ENCODE results near the gene PPDPF. TPM values are rescaled to one million over a fixed set of nuclear protein-coding genes. Genes with fewer than 3 reads are reported as not detected.
"Not testable (repeated sequence)": the region's sequence is repeated elsewhere in the genome, so short reads cannot be mapped to it uniquely, and the experiment has no call there.

PPDPF gene
- total RNA-seq, 4 donors from 2014 or later, result 122 to 426 (median 348) TPM

DNA sequence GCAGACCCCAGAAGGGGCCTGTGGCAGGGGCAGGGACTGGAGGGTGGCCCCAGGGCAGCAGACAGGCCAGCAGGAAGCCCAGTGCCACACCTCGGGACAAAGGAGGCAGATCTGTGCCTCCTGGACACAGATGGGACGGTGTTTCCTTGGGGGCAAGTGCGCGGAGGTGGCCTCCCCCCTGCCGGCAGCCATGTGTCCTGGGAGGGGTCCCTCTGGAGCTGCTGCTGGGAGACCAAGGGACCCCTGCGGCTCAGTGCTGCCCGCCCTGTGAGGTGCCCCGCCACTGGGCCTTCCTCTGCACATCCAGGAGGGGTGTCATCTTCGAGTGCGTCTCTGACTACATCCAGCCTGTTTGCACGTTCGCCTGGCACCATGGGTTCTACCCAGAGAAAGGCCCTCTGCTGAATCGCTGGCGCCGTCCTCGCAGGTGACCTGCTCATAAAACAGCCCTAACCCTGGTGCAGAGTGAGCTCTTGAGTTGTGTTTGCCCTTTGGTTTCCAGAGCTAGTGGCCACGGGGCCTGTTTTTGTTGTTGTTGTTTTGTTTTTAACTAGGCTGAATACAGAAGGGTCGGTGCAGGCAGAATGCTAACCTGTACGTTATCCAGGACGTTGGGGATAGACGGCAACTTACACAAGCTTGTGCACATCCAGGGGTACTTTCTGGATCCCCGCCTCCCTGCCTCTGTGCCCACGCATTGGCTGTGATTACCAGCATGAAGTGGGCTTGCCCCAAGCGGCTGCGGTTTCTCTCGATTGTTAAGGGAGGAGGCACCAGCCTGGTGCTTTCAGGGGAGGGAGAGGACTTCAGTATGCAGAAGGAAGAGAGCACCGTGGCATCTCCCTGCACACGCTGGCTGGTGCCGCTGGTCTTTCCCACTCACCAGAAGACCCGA, 46.8 kb upstream of the PPDPF start:
- 30 to 33% methylated on average over 26 to 30 of the region's 30 CpGs for WGBS, 2 donors
- intact Hi-C loops (cut with DNase I; ENCODE audit: low total_unique reads), result no loop called here
- TF ChIP-seq POLR2A (IDR thresholded peaks at IDR 0.05), result no peak
- TF ChIP-seq, protein P1, sequence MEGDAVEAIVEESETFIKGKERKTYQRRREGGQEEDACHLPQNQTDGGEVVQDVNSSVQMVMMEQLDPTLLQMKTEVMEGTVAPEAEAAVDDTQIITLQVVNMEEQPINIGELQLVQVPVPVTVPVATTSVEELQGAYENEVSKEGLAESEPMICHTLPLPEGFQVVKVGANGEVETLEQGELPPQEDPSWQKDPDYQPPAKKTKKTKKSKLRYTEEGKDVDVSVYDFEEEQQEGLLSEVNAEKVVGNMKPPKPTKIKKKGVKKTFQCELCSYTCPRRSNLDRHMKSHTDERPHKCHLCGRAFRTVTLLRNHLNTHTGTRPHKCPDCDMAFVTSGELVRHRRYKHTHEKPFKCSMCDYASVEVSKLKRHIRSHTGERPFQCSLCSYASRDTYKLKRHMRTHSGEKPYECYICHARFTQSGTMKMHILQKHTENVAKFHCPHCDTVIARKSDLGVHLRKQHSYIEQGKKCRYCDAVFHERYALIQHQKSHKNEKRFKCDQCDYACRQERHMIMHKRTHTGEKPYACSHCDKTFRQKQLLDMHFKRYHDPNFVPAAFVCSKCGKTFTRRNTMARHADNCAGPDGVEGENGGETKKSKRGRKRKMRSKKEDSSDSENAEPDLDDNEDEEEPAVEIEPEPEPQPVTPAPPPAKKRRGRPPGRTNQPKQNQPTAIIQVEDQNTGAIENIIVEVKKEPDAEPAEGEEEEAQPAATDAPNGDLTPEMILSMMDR (IDR thresholded peaks at IDR 0.05), result no peak
- H3K4me3 ChIP-seq (ENCODE audit: low read depth, poor library complexity, severe bottlenecking), result no peak overlapping the region
- DNase-seq (ENCODE audit: low spot score in 2 of 2), result no peak

DNA sequence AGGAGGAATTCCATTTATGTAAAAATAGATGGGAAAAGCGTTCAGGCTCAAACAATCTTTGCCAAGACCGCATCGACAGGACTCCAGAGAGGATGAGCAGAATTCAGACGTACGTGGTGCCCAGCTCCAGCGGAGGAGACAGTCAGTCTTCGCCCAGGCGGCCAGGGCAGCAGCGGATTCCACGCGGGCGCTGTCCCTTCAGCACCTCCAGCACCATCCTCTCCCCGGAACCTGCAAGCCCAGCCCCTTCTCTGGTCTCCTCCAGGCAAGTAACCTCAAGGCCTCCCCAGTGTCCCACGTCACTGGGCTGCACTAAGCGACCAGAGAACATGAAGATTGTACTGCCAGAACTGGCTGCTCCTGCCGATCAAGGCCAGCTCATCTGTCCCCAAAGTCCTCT, 45.4 kb upstream of the PPDPF start:
- no peak for TF ChIP-seq POLR2A (IDR thresholded peaks at IDR 0.05)
- TF ChIP-seq, protein P1 (IDR thresholded peaks at IDR 0.05), result no peak
- intact Hi-C loops (cut with DNase I; ENCODE audit: low total_unique reads), result no loop called here
- 10 to 12% methylated on average over 15 of the region's 16 CpGs for WGBS, 2 donors
- H3K4me3 ChIP-seq (ENCODE audit: low read depth, poor library complexity, severe bottlenecking), result no peak overlapping the region
- no peak for DNase-seq (ENCODE audit: low spot score in 2 of 2)

DNA sequence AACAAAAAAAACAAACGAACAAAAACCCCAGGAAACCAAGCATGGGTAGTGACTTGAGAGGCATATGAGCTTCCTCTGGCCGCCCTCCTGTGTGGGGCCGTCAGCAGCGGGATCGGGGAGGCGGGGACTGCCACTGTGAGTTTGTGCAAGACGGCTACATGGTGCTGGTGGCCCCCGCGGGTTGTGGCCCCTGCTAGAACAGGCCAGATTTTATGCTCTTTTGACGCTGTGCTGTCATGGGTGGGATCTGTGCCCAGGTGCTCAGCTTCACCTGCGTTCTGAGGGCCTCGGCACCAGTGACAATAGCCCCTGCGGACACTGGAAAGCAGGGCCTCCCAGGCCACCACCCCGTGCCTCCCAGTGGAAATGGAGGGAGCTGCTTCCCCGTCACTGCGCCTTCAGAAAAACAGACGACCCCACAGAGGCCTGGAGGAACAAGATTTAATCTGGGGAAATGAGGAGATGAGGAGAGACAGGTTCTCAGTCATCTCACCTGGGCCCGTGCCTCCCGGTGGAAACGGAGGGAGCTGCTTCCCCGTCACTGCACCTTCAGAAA, 43.4 kb upstream of the PPDPF start:
- intact Hi-C loops (cut with DNase I; ENCODE audit: low total_unique reads), result no loop called here
- 35 to 37% methylated on average over 20 to 21 of the region's 21 CpGs for WGBS, 2 donors
- no peak overlapping the region for H3K4me3 ChIP-seq (ENCODE audit: low read depth, poor library complexity, severe bottlenecking)
- no peak for DNase-seq (ENCODE audit: low spot score in 2 of 2)
- TF ChIP-seq, protein P1 (IDR thresholded peaks at IDR 0.05), result no peak
- no peak for TF ChIP-seq POLR2A (IDR thresholded peaks at IDR 0.05)

DNA sequence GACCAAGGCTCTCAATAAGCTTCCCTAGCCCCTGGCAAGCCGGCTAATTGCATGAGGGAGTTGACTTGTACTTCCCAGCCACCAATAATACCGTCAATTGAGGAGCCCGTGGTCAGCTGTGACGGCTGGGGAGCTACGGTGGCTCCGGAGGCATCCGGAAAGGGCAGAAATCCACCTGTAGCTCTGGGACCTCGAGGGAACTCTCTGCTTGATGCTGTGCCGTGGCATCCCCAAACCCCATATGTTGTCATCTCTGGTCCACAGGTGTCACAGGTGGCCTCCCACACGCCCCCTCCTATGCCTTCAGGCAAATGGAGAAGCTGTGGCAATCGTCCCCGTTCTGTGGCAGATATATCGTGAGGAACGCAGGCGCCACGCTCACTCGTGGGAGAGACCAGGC, 42.6 kb upstream of the PPDPF start:
- 50% methylated on average over 17 of the region's 17 CpGs for WGBS, 2 donors
- no peak for DNase-seq (ENCODE audit: low spot score in 2 of 2)
- no peak overlapping the region for H3K4me3 ChIP-seq (ENCODE audit: low read depth, poor library complexity, severe bottlenecking)
- TF ChIP-seq POLR2A (IDR thresholded peaks at IDR 0.05), result no peak
- TF ChIP-seq, protein P1 (IDR thresholded peaks at IDR 0.05), result no peak
- intact Hi-C loops (cut with DNase I; ENCODE audit: low total_unique reads), result no loop called here

DNA sequence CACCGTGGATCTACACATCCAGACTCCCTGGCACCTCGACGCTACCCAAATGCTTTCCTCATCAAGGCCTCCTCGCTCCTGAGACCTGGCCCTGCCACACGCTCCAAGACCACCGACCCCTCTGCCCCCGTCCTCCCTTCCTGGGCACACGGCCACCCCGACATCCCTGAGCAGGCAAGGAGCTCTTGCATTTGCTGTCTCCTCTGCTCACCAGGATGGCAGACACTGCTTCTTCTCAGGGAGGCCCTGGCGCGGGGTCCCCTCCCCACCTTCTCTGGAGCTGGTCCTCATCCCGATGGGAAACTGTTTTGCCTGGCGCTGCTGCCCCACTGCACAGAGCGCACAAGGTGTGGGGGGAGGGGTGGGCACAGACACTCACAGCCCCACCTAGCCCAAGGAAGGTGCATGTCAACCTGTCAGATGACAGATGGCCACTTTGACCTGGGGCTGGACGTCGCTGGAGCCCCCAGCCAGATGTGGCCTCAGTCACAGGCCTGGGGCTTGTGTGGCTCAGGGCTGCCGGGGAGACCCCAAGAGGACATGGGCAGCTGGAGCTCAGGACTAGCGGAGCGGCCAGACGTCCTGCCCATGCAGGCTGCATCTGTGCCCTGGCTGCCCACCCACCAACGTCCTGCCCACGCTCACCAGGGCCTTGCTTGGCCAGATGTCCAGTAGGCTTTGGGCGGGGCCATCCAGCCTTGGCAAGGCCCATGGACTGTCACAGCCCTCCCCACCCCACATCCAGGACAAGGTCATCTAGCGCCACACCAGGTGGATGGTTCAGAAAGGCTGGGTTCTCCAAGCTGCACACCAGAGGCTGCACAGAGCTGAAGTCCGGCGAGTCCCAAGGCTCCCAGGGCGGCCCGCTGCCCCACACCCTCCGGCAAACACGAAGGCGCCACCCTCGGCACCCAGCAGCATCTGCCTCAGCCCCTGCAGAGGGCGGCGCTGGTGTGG, 41.9 kb upstream of the PPDPF start:
- H3K4me3 ChIP-seq (ENCODE audit: low read depth, poor library complexity, severe bottlenecking), result no peak overlapping the region
- DNase-seq (ENCODE audit: low spot score in 2 of 2), result no peak
- intact Hi-C loops (cut with DNase I; ENCODE audit: low total_unique reads), result no loop called here
- TF ChIP-seq POLR2A (IDR thresholded peaks at IDR 0.05), result no peak
- TF ChIP-seq, protein P1 (IDR thresholded peaks at IDR 0.05), result no peak
- WGBS, 2 donors, result 78% methylated on average over 26 to 30 of the region's 34 CpGs

DNA sequence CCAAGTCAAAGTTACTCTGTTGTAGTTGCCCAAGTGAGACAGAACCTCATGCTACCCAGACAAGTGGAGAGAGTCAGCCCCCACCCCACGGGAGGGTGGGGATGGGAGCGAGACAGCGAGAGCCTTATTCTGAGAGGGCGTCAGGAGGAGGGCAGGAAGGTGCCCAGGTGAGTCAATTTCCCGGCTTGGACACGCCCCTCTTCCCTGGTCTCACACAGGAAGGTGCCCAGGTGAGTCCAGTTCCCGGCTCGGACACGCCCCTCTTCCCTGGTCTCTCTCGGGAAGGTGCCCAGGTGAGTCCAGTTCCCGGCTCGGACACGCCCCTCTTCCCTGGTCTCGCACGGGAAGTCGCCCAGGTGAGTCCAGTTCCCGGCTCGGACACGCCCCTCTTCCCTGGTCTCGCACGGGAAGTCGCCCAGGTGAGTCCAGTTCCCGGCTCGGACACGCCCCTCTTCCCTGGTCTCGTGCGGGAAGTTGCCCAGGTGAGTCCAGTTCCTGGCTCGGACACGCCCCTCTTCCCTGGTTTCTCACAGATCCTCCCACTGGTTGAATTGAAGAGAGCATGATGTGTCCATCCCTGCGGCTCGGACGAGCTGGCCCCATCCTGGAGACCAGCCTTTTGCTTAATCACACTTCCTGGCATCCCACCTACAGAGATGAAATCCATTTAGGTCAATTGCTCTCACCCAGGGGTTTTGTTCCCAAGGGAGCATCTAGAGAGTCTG, 40.7 kb upstream of the PPDPF start:
- H3K4me3 ChIP-seq (ENCODE audit: low read depth, poor library complexity, severe bottlenecking); DNase-seq (ENCODE audit: low spot score in 2 of 2); intact Hi-C loops (cut with DNase I; ENCODE audit: low total_unique reads): not testable (repeated sequence)
- WGBS, 2 donors, result 52 to 60% methylated on average over 32 of the region's 32 CpGs
